GM12891 (cell line): Measurements from ENCODE around the gene PTPRG.

Source experiments
- PAX5 ChIP-seq: IDR thresholded peaks from 2 replicates; pipeline ENCODE4 v1.6.1; 2011; ENCODE audit warnings: low read length, moderate library complexity, mild to moderate bottlenecking; ENCODE audit not compliant: insufficient read depth, severe bottlenecking
- POLR2A ChIP-seq: IDR thresholded peaks from 2 replicates; pipeline ENCODE4 v1.6.1; 2011; ENCODE audit warnings: low read depth, low read length, control low read depth
- POLR2AphosphoS5 ChIP-seq: IDR thresholded peaks from 2 replicates; pipeline ENCODE4 v1.6.1; 2011; ENCODE audit warnings: low read depth, low read length, control low read depth
- POU2F2 ChIP-seq: IDR thresholded peaks from 2 replicates; pipeline ENCODE4 v1.6.1; 2011; ENCODE audit warnings: low read depth, mild to moderate bottlenecking, control low read depth, low read length, moderate library complexity
- TAF1 ChIP-seq: IDR thresholded peaks from 2 replicates; pipeline ENCODE4 v1.6.1; 2011; ENCODE audit warnings: low read depth, low read length, control low read depth

DNA sequence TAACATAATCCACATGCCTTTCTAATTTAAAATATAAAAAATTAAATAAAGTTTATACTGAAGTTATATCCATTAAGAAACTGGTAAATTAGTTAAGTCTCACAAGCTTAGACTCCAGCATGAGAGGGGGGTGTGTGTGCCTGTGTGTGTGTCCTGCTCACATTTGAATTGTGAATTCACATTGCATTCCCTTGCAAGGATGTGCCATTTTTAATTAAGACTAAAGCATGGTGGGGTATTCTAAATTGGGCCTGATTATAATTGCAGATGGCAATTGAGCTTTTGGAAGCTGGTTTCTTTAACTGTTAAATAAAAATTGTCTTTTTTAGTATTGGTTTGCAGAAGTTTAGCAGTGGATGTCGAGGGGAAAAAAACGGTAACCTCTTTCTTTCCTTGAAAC is 56.9 kb downstream of the PTPRG start:
- TF ChIP-seq POLR2AphosphoS5: no peak
- no peak for TF ChIP-seq POU2F2
- no peak for TF ChIP-seq POLR2A
- no peak for TF ChIP-seq PAX5
- no peak for TF ChIP-seq TAF1
